Fibroblast of lung (primary cell): ENCODE data around the gene C6orf132.

Experiments used
- EZH2 ChIP-seq: IDR thresholded peaks from 2 replicates; pipeline ENCODE4 v1.5.1; 2012; ENCODE audit warnings: low read length, control low read depth, mild to moderate bottlenecking; ENCODE audit errors: missing control alignments
- TF ChIP-seq, protein P1 (sequence below), 2 donors: IDR thresholded peaks in 1 of 2; conservative IDR thresholded peaks in 1 of 2; 1 replicate in 1 of 2; 2 replicates in 1 of 2; pipeline ENCODE4 v1.5.1; 2011 to 2012; ENCODE audit warnings: low read length in 2 of 2, control low read depth in 1 of 2, inconsistent platforms in 1 of 2, low read depth in 1 of 2, mild to moderate bottlenecking in 1 of 2

DNA sequence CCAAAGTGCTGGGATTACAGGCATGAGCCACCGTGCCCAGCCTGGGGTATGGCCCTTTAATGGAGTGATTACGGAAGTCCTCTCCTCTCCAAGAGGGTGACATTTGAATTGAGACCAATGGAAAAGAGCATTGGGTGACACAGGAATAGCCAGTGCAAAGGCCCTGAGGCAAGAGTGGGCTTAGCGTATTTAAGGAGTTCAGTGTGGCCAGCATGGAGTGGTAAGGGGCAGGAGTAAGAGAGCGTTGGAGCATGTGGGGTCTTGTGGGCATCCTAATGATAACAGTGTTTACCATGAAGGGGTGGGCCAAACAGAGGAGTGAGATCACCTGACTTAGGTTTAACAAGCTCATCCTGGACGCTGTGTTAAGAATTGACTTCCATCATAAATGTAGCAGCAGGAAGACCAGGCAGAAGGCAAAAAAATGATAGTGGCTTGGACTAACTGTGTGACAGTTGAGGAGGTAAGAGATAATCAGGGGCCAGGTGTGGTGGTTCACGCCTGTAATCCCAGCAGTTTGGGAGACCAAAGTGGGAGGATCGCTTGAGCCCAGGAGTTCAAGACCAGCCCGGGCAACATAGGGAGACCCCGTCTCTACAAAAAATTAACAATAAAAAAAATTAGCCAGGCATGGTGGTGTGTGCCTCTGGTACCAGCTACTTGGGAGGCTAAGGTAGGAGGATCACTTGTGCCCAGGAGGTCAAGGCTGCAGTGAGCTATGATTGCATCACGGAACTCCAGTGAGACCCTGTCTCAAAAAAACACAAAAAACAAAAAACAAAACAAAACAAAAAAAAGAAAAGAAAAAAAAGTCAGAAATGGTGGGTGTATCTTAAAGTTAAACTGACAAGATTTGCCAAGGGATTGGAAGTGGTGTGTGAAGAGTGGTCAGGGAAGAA lies 51.4 kb downstream of the C6orf132 start:
- TF ChIP-seq, protein P1, sequence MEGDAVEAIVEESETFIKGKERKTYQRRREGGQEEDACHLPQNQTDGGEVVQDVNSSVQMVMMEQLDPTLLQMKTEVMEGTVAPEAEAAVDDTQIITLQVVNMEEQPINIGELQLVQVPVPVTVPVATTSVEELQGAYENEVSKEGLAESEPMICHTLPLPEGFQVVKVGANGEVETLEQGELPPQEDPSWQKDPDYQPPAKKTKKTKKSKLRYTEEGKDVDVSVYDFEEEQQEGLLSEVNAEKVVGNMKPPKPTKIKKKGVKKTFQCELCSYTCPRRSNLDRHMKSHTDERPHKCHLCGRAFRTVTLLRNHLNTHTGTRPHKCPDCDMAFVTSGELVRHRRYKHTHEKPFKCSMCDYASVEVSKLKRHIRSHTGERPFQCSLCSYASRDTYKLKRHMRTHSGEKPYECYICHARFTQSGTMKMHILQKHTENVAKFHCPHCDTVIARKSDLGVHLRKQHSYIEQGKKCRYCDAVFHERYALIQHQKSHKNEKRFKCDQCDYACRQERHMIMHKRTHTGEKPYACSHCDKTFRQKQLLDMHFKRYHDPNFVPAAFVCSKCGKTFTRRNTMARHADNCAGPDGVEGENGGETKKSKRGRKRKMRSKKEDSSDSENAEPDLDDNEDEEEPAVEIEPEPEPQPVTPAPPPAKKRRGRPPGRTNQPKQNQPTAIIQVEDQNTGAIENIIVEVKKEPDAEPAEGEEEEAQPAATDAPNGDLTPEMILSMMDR (conservative IDR thresholded peaks at IDR 0.05 in 1 of 2, IDR thresholded peaks at IDR 0.05 in 1 of 2; ENCODE audit: low read depth in 1 of 2, low read length in 2 of 2): no peak
- TF ChIP-seq EZH2: no peak
